HG03520 (cell line): ENCODE data around the gene EPHB3.

ENCODE experiments used
- ATAC-seq: cut with Tn5 transposase; IDR thresholded peaks from one replicate; pipeline ENCODE4 v1.9.1; 2021; ENCODE audit warnings: mild to moderate bottlenecking, moderate library complexity; ENCODE audit not compliant: unreplicated experiment

EPHB3 gene

DNA sequence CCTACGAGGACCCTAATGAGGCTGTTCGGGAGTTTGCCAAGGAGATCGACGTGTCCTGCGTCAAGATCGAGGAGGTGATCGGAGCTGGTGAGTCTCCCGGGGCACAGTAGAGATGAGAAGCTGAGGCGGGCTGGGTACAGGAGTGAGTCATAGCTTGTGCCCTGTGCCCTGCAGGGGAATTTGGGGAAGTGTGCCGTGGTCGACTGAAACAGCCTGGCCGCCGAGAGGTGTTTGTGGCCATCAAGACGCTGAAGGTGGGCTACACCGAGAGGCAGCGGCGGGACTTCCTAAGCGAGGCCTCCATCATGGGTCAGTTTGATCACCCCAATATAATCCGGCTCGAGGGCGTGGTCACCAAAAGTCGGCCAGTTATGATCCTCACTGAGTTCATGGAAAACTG is 17.9 kb downstream of the EPHB3 start:
- ATAC-seq = no peak

DNA sequence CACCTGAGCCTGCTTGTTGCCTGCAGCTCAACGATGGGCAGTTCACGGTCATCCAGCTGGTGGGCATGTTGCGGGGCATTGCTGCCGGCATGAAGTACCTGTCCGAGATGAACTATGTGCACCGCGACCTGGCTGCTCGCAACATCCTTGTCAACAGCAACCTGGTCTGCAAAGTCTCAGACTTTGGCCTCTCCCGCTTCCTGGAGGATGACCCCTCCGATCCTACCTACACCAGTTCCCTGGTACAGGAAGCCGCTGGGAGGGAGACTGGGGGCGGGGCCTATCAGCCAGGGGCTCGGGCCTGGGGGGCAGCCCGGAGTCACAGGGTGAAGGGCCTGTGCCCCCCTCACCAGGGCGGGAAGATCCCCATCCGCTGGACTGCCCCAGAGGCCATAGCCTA is 18.8 kb downstream of the EPHB3 start:
- no peak for ATAC-seq

DNA sequence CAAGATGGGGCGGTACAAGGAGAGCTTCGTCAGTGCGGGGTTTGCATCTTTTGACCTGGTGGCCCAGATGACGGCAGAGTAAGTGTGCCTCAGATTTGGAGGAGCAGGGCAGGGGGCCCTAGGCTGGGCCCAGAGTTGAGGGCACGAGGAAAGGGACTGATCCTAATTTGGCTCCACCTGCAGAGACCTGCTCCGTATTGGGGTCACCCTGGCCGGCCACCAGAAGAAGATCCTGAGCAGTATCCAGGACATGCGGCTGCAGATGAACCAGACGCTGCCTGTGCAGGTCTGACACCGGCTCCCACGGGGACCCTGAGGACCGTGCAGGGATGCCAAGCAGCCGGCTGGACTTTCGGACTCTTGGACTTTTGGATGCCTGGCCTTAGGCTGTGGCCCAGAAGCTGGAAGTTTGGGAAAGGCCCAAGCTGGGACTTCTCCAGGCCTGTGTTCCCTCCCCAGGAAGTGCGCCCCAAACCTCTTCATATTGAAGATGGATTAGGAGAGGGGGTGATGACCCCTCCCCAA is 19.8 kb downstream of the EPHB3 start:
- no peak for ATAC-seq

DNA sequence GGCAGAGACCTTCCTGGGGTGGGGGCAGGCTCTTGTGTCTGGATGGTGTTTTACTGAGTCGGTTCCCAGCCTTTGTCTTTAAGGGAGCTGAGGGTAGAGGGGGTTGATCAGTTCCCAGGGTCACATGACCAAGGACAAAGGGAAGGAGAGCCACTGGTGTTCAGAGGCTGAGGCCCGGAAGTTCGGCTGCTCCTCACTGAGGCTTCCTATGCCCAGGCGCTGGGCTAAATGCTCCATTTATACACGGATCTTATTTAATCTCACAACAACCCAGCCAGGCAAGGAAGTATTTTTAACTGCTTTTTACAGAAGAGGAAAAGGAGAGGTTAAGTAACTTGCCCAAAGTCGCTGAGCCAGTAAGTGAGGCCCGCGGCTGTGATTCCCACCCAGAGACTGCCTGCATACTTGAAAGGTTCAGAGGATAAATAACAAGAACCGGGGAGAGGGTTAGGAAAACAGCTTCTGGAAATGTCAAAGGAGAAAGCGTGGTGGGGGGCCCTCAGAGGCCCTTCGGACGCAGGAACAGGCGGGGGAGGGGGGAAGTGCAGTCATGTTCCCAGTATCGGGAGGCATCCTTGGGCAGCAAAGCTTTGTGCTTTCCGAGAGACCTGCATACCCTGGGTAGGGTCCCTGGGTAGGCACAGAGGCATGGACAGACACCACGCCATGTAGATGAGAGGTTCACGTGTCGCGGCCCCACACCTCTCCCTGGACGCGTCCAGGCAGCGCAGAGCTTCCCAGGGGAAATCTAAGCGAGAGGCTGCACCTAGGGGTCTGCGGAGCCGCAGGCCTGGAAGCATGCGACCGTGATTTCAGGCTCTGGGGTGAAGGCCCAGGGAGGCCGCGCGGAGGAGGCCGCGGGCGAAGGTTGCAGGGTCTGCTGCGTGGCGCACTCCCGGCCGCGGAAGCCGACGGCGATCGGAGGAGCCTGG is 21.3 kb downstream of the EPHB3 start:
- no peak for ATAC-seq

DNA sequence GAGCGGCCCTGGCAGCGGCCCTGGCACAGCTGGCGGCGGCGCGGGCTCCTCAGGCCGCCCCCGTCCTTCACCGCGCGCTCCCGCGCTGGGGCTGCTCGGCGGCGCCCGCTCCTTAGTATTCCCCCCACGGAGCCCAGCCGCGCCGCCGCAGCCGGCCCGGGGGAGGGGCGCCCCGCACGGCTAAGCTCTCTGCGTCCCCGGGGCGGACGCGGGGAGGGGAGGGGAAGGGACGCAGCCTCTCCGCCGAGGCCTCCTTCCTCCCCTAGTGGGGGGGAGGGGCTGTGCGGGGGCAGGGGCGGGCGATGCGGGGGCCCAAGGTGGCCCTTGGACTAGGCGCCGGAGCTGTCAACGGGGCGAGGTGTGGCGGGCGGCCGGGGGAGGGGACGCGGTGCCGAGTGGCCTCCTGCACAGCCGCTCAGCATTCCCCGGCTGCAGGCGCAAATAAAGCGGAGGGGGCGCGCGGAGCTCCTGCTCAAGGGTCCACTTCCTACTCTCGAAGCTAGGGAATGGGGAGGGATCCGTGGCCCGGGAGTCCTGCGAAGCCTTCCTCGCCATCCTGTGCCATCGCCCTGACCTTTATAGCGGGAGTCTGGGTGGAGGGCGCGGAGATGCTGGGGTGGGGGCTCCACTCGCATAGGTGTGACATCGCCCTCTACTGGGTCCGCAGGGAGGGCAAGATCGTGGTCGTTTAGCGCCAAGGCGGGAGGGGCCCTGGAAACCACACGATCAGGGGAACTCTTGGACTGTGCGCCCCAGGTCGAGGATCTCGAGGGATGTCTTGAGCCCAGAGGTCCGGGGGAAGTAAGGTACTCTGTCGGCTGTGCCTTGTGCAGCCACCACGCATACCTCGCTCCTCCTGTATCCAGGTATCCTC is 22.2 kb downstream of the EPHB3 start:
- ATAC-seq = no peak

DNA sequence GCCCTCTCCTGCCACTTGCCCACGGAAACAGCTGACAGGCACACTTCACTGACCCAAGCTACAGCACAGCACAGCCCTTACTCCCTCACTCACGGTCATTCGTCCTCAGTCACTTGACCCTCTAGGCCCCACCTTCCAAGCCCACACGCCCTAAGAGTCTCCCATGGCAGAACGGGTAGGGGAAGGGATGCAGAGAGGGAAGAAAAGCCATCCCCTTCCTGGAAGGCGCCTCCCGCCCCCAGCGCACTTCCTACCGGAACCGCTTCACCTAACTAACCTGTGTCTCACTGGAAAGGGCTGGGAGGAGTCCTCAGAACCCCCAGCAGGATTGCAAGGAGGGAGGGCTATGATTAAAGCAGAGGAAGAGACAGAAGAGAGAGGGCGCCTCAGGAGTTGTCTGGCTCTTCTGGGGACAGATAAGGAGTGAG is 22.9 kb downstream of the EPHB3 start:
- no peak for ATAC-seq

DNA sequence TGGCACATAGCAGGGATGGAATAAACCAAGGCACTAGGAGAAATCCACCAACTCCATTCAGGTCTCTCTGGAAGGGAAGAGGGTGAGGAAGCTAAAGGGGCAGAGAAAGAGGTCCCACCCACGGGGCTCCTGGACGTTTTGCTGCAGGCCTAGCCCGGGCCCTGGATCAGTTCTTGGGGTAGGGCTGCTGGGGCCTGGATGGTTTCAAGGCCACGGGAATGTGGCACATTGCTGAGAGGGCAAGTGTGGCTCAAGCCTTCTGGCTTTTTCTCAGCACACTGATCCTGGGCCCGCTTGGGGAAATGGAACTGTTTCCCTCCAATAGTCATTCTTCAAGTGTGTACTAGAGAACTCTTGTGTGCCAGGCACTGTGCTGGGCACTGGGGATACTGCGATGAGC is 24.0 kb downstream of the EPHB3 start:
- ATAC-seq = no peak

DNA sequence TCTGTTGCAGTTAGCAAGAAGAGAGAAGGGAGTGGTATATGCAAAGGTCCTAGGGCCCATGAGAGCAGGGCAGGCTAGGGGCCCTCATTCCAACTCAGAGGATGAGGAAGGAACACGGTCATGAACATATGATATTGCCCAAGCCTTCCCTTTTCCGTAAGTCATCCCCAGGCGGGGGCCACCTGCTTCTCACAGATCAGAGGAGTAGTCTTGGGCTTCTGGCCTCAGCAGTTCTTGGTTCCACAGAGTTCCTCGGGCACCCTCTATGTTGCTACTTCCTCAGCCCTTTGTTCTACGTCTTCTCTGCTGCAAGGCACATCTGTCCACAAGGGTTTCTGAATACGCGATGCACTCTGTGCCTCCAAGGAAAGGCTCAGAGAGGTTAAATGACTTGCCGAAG is 25.3 kb downstream of the EPHB3 start:
- ATAC-seq = no peak

DNA sequence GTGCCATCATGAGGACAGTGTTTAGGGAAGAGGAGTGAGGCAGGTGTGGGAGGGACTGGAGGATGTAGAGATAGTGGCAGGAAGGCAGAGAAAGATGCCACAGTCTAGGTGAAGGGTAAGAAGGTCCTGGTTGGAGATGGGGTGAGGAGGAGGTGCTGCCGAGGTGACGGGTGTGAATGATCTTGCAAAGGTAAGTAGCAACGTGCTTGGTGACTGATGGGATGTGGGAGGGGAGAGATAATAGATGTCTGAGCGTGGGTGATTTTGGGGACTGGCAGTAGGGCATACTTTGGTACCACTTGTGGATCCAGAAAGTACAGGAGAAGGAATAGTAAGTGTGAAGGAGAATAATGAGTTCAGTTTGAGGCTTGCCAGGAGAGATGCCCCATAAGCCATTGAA is 27.2 kb downstream of the EPHB3 start:
- ATAC-seq = no peak

DNA sequence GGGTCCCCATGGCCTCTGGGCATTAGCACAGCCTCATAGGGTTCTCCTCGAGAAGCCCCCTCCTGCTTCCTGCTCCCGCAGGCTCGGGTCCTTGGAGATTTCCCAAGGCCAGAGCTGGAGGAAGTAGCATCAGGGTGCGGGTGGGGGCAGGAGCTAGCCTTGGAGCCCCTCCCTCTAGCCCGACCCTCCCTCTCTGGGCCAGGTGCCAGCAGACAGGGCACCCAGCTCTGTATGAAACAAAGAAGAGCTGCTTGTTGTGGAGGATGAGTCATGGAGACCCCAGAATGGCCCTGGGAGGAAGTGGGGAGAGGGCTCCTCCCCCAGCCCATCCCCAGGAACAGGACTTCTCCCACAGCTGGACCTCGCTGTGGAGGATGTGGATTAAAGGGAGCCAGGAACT is 29.2 kb downstream of the EPHB3 start:
- no peak for ATAC-seq

DNA sequence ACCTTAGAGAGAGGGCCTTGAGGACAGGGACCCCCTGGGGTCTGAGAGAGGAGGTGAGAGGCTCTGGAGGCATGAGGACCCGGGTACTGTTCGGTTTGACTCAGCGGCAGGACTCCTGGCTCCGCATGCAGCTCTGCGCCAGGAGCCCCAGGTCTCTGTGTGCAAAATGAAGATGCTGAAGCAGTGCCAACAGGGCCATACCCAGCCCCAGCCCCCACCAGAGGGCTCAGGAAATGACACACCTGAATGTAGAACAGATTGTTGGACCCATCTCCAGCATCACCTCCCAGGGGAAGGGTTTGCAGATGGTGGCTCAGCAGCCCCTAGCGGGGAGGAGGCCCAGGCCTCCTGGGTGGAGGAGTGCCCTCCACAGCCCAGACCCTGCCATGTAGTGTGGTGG is 30.2 kb downstream of the EPHB3 start:
- no peak for ATAC-seq

DNA sequence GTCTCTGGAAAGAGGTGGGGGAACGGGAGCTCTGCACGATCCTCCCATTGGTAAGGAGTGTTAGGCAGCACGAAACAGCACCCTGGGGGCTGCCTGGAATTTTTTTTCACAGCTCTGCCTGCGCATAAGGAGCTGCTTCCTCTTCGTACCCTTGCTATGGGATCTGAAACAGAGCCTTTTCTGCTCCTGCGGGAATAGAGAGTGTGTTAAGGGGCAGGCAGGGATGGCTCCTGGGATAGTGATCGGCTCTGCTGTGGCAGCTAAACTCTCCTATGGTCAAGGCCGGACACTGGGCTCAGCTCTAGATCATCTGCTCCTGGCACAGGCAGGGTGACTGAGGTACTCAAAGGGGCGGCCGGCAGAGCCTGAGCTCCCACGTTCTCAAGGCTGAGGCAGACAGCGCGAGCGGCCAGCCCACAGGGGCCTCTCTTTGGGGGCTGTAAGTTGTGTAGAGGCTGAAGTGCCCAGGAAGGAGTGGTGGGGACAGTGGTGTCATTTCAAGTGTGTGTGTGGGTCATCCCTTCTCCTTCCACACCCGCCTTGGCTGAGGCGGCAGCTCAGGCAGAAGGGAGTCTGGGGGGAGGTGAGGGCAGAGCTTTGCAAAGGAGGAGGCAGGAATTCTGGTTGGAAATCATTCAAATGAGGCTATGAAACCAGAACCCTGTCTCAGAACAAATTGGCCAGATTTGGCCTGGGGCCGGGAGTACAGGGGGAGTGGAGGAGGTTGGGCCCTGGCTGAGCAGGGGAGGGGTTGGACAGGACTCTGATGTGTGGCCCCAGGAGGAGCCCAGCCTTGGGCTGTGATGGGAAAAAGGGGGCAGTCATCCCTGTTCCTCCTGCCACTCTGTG is 31.0 kb downstream of the EPHB3 start:
- ATAC-seq = no peak

DNA sequence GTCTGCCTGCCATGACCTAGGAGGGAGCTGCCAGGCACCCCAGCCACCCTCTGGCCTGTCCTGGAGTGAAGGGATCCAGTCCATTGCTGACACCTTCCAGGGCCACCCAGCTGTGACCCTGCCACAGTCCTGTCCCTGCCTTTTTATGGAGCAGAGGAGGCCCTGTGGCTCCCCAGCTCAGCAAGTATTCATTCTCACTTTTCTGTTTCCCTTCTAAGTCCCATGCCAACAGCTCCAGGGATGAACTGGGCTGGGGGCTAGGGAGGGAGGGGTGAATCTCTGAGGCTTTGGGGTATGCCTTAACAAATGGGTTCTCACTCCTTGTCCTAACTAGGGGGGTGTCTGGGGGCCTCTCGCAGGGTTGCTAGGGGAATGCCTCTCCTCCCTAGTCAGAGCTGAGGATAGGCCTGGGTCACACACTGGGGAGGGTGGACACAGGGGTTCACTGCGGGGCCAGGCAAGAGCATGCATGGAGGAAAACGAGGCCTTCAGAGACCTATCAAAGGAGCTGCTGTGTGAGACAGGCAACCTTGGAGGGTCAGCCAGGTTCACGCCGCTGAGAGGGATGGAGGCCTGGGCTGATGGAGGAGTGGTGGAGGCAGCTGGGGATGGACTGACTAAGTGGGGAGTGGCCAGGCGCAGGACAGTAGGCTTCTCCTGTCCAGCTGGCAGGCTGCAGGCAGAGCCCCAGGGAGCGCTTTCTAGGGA is 31.8 kb downstream of the EPHB3 start:
- no peak for ATAC-seq

DNA sequence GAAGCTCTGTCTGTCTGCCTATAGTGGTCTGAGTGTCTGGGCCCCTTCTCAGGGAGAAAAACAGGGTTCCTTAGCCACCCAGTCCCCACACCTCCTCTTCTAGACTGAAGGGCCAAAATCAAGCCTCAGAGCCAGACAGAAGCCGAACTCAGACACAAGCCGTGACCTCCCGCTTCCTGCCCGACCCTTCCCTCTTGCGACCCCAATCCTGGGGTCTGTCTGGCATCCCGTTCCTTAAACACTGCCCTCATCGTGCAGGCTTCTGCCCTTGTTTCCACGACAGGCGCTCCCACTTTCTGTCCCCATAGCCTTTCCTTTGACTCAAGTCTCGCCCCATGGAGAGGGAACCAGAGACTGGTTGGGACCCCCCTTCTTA is 32.3 kb downstream of the EPHB3 start:
- no peak for ATAC-seq

DNA sequence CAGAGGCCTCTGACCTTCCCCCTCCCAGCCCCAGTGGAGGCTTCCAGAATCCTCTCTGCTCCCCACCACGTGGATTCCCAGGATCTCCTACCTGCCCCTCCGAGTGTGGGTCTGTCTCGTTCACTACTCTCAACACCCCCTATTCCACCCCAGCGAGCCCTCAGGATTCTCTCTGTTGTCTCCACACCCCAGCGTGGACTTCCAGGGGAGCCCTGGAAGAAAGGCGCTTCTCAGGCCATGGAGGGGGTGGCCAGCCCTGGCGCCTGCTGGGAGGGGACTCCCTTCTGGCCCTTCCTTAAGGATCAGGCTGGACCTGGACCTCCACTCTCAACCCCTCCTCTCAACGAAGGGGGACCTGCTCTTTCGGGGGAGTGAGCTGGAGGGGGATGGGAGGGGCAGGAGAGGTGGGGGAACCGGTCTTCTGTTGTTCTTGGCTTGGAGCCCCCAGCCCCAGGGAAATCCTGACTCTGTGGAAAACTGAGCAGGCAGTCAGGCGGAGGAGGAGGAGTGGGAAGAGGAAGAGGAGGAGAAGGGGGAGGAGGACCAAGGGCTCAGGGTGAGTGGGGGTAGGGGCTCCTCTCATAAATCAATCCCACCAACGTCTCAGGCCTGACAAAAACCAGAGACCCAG is 32.9 kb downstream of the EPHB3 start:
- no peak for ATAC-seq

DNA sequence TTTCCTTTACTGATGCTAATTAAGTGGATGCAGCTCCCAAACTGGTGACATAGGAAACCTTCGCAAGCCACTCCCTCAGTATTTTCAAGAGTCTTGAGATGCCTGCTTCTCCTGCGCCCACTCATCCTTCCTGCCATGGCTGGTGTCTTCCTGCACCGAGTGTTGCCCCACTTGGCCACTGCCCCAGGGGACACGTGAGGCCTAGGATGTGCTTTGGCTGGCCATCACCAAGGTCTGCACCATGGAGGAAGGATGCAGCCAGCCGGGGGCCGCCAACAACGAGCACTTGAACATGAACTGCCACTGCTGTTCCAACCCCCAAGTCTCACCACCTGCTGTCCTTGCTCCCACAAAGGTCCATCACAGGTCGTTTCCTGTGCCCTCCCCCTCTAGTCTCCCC is 34.1 kb downstream of the EPHB3 start:
- no peak for ATAC-seq

DNA sequence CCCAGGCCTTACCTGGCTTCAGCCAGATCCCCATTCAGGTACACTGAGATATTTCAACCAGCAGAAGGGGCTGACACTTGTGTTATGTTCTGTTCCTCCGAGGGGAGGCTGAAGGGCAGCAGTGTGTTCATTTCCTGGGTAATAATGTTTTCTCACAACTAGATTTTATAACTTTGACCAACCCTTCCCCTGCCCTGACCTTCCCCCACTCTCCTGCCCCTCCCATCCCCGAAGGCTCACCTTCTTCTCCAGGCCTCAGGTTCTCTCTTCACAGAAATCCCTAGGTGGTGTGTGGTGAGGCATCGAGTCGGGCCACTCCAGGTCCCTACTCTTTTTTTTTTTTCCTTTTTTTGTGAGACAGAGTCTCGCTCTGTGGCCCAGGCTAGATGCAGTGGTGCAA is 34.6 kb downstream of the EPHB3 start:
- ATAC-seq = no peak

DNA sequence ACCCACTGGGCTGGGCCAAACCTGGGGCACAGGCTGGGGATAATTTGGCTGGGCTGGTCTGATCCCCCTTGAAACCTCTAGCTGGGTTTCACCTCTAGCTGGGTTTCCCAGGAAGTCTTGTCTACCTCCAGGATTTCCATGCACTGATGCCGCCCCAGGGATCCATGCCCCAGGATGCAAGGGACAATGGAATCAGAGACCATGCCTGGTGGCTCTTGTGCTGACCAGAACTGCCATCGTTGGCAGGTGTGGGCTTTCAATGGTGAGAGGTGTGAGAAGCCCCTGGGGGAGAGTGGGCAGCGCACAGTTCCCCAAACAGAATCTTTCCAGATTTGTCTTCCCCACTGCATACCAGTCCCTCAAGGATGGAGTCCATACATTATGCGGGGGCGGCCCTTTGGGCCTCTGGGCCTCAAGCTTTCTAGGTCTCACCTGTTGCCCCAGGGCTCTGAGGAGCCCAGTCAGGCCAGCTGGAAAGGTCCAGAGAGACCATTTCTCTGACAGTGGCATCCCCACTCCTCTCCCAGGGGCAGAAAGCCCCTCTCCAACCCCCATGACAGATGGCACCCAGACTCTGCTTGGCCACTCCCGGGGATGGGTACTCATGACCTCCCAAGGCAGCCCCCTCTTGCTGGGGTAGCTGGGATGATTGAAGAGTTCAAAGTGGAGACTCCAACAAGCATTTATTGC is 35.4 kb downstream of the EPHB3 start:
- no peak for ATAC-seq
